ENCODE results near the gene ZCCHC7. TPM values are rescaled to one million over a fixed set of nuclear protein-coding genes. Genes with fewer than 3 reads are reported as not detected.

The ZCCHC7 gene
- total RNA-seq, 1 donor from 2014 or later = 26.9 TPM

DNA sequence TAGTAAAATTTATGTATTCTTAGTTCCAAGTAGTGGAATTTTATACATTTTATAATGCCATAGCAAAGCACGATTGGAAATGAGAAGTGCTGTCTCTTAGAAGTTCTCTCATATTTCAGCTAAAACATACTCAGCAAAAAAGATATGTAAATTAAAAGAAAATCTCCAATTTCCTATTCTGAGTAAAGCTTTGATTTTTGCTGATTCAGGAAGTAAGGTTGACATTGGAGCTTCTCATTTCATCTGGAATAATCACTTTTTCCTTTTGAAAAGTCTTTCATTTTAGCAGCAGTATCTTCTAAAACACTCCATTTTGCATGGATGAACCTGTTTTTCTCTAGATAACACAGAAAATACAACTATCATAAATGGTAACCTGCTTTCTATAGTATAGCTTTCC, 121.0 kb downstream of the ZCCHC7 start:
- DNase-seq (ENCODE audit: low read depth) (no peak), FAIRE-seq (no peak)
- no peaks in the 10 kb centered on the region for H3K27me3 ChIP-seq (ENCODE audit: control insufficient read depth, insufficient read depth, low read length)
- H3K36me3 ChIP-seq (ENCODE audit: control insufficient read depth, insufficient read depth, low read length) = no peaks in the 10 kb centered on the region
- no peak overlapping the region for H3K4me3 ChIP-seq (ENCODE audit: low read depth, low read length)
- TF ChIP-seq, protein P1, sequence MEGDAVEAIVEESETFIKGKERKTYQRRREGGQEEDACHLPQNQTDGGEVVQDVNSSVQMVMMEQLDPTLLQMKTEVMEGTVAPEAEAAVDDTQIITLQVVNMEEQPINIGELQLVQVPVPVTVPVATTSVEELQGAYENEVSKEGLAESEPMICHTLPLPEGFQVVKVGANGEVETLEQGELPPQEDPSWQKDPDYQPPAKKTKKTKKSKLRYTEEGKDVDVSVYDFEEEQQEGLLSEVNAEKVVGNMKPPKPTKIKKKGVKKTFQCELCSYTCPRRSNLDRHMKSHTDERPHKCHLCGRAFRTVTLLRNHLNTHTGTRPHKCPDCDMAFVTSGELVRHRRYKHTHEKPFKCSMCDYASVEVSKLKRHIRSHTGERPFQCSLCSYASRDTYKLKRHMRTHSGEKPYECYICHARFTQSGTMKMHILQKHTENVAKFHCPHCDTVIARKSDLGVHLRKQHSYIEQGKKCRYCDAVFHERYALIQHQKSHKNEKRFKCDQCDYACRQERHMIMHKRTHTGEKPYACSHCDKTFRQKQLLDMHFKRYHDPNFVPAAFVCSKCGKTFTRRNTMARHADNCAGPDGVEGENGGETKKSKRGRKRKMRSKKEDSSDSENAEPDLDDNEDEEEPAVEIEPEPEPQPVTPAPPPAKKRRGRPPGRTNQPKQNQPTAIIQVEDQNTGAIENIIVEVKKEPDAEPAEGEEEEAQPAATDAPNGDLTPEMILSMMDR (IDR thresholded peaks at IDR 0.05; ENCODE audit: insufficient read depth, low read length, severe bottlenecking) = no peak

DNA sequence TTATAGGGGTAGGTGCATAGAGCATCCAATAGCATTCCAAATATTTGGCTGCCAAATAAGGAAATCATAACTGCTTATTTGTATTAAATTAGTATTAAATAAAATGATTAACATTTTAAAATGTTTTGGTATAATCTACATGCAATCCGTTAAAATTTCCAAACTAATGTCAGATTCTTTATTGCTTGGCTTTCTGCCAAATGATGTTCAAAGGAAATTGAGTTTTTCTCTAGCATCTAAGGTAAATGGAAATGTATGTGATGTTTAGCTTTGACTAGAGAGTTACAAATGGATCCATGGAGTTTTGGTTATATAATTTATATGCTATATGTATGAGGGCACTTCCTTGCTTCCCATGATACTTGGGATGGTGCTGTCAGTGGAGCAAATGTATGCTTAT, 121.7 kb downstream of the ZCCHC7 start:
- Histone ChIP-seq H3K4me3 (ENCODE audit: low read depth, low read length) (no peak overlapping the region), H3K27me3 (ENCODE audit: control insufficient read depth, insufficient read depth, low read length) (no peaks in the 10 kb centered on the region), H3K36me3 (ENCODE audit: control insufficient read depth, insufficient read depth, low read length) (no peaks in the 10 kb centered on the region)
- FAIRE-seq = no peak
- TF ChIP-seq, protein P1 (IDR thresholded peaks at IDR 0.05; ENCODE audit: insufficient read depth, low read length, severe bottlenecking) = no peak
- no peak for DNase-seq (ENCODE audit: low read depth)

DNA sequence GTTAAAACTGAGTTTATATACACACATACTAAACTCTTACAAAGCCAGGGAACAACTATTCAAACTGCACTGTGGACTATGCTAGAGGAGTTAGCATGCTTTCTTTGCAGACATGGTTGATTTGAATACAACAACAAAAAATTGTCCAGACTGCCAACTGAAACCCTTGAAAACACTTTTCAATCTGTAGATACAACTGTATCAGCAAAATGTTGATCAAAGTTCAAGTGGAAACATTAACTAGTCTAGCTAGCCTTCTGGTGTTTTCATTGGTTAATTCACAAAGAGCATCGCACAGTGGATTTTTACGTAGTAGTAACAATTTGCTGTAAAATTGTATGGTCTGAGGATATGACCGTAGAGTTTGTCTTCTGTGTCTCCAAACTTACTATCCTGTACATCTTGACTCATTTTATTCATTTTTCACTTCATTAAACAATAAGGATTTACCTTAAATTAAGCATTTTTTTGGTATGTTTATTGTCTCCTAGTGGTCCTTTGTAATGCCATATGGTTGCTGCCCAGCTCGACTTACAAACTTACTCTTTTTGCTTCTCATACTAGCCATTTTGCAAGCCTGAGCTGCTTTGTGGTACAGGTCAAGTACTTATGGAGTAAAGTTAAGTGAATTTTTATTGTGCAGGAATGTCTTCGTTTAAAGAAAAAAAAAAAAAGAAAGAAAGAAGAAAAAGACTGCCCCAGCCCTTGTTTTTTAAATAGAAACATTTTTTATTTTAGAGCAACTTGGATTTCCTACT, 123.4 kb downstream of the ZCCHC7 start:
- H3K4me3 ChIP-seq (ENCODE audit: low read depth, low read length) = no peak overlapping the region
- TF ChIP-seq, protein P1 (IDR thresholded peaks at IDR 0.05; ENCODE audit: insufficient read depth, low read length, severe bottlenecking) = no peak
- DNase-seq (ENCODE audit: low read depth) (no peak), FAIRE-seq (peak; percentile 40)
- H3K36me3 ChIP-seq (ENCODE audit: control insufficient read depth, insufficient read depth, low read length) = no peaks in the 10 kb centered on the region
- no peaks in the 10 kb centered on the region for H3K27me3 ChIP-seq (ENCODE audit: control insufficient read depth, insufficient read depth, low read length)

DNA sequence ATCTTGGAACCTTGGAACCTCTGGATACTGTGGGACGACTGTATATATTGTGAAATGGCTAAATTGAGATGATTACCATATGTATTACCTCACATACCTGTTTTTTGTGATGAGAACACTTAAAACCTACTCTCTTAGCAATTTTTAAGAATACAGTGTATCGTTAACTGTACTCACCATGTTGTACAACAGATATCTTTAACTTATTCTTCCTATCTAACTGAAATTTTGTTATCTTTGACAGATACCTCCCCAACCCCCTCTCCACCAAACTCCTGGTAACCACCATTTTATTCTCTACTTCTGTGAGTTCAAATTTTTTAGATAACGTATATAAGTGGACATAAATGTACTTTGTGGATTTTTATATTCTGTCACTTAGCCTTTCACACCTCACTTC, 126.5 kb downstream of the ZCCHC7 start:
- DNase-seq (ENCODE audit: low read depth) = no peak
- no peak for FAIRE-seq
- TF ChIP-seq, protein P1 (IDR thresholded peaks at IDR 0.05; ENCODE audit: insufficient read depth, low read length, severe bottlenecking) = no peak
- Histone ChIP-seq H3K4me3 (ENCODE audit: low read depth, low read length) (no peak overlapping the region), H3K36me3 (ENCODE audit: control insufficient read depth, insufficient read depth, low read length) (no peaks in the 10 kb centered on the region), H3K27me3 (ENCODE audit: control insufficient read depth, insufficient read depth, low read length) (no peaks in the 10 kb centered on the region)

DNA sequence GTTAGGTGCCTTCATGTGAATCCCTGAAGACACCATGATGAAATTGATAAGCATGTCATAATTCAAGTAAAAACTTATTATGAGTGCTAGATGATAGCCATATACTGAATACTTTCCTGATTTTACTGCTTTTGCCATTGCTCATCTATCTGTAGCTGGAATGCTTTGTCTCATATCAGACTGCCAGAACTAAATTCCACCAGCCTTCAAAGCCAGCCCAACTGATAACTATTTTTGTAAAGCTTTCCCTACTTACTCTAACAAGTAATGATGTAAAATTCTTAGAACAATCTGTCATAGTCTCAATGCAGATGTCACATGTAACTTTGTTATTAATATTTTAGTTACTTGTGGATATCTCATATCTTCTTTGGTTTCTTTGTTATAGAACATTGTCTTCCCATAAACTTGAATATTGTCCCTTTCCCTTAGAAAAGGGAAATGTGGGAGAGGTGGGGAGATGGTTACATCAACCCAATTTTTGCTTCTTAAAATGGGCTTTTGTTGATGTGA, 128.3 kb downstream of the ZCCHC7 start:
- no peak overlapping the region for H3K4me3 ChIP-seq (ENCODE audit: low read depth, low read length)
- no peaks in the 10 kb centered on the region for H3K27me3 ChIP-seq (ENCODE audit: control insufficient read depth, insufficient read depth, low read length)
- no peak for FAIRE-seq
- no peak for DNase-seq (ENCODE audit: low read depth)
- TF ChIP-seq, protein P1 (IDR thresholded peaks at IDR 0.05; ENCODE audit: insufficient read depth, low read length, severe bottlenecking) = no peak
- H3K36me3 ChIP-seq (ENCODE audit: control insufficient read depth, insufficient read depth, low read length) = no peaks in the 10 kb centered on the region
